ENCODE measurements around the gene BRINP3. TPM values are rescaled to one million over a fixed set of nuclear protein-coding genes. Genes with fewer than 3 reads are reported as not detected.

BRINP3 gene
- total RNA-seq, 1 donor from 2014 or later, result not detected

DNA sequence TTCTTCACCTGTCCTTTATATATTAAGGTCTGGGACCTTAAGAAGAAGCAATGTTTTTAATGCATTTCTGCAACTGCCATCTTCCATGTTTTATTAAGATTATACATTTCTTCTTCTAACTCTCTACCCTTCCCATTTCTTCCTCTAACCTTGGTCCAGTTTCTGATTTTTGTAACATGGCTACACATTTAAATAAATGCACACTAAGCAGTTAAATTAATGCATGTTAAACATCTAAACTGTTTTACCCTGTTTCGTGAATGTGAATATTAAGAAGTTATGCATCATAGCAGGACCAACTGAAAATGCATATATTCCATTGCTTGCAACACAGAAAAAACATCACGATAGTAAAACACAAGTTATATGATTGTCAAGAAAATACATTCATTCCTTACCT, 3.7 kb downstream of the BRINP3 start:
- no peak for FAIRE-seq
- peaks cover 50% of the 10 kb centered on the region for H3K27me3 Mint-ChIP-seq (ENCODE audit: low read depth, unreplicated experiment)
- H3K27ac Mint-ChIP-seq (ENCODE audit: unreplicated experiment), result no peak overlapping the region
- peaks cover 6% of the 10 kb centered on the region for H3K4me1 Mint-ChIP-seq (ENCODE audit: low read depth, unreplicated experiment)
- no peak for TF ChIP-seq EZH2 (IDR thresholded peaks at IDR 0.05; ENCODE audit: insufficient read depth, low read length)
- TF ChIP-seq, protein P1, sequence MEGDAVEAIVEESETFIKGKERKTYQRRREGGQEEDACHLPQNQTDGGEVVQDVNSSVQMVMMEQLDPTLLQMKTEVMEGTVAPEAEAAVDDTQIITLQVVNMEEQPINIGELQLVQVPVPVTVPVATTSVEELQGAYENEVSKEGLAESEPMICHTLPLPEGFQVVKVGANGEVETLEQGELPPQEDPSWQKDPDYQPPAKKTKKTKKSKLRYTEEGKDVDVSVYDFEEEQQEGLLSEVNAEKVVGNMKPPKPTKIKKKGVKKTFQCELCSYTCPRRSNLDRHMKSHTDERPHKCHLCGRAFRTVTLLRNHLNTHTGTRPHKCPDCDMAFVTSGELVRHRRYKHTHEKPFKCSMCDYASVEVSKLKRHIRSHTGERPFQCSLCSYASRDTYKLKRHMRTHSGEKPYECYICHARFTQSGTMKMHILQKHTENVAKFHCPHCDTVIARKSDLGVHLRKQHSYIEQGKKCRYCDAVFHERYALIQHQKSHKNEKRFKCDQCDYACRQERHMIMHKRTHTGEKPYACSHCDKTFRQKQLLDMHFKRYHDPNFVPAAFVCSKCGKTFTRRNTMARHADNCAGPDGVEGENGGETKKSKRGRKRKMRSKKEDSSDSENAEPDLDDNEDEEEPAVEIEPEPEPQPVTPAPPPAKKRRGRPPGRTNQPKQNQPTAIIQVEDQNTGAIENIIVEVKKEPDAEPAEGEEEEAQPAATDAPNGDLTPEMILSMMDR (IDR thresholded peaks at IDR 0.05; ENCODE audit: insufficient read depth, low read depth, low read length), result no peak
- Histone ChIP-seq H3K9ac (ENCODE audit: low read length) (no peak overlapping the region), H4K20me1 (ENCODE audit: insufficient read depth, low read length) (no peaks in the 10 kb centered on the region), H3K36me3 (ENCODE audit: insufficient read depth, low read length) (no peaks in the 10 kb centered on the region), H3K79me2 (ENCODE audit: insufficient read depth, low read length) (no peaks in the 10 kb centered on the region), H3K4me1 (ENCODE audit: insufficient read depth, low read length) (peaks cover 17% of the 10 kb centered on the region), H3K4me2 (ENCODE audit: low read length) (peak overlapping the region; percentile 96), H2AFZ (ENCODE audit: low read depth, low read length) (peak overlapping the region; percentile 86), H3K9me3 (ENCODE audit: insufficient read depth, low read depth, low read length) (no peaks in the 10 kb centered on the region), H3K27me3 (ENCODE audit: insufficient read depth, low read length) (peaks cover 15% of the 10 kb centered on the region), H3K27ac (ENCODE audit: low read depth, low read length) (no peak overlapping the region), H3K4me3 (ENCODE audit: insufficient read depth, low read depth, low read length) (no peak overlapping the region)
- no peak overlapping the region for H3K4me3 Mint-ChIP-seq (ENCODE audit: unreplicated experiment)
- no peak for DNase-seq (ENCODE audit: low read depth)
- H3K36me3 Mint-ChIP-seq (ENCODE audit: low read depth, unreplicated experiment), result no peaks in the 10 kb centered on the region
- H3K9me3 Mint-ChIP-seq (ENCODE audit: unreplicated experiment), result no peaks in the 10 kb centered on the region

DNA sequence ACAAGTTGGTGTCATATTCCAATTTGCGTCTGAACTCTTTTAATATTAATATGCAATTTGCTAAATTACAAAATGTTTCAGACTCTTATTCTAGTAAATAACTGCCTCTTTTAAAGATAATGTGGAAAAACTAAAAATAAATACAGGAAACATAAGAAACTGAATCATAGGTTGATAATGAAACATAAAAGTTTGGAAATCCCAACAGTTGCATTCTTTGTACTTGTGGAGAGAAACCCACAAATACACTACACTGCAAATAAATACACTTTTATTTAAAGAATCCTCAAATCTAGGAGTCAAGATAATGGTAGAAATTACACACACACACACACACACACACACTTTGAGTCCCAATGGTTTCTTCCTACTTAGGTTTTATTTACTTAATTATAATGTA, 5.2 kb downstream of the BRINP3 start:
- H3K9ac ChIP-seq (ENCODE audit: low read length), result no peak overlapping the region
- no peaks in the 10 kb centered on the region for H3K4me1 Mint-ChIP-seq (ENCODE audit: low read depth, unreplicated experiment)
- H3K36me3 ChIP-seq (ENCODE audit: insufficient read depth, low read length), result no peaks in the 10 kb centered on the region
- H3K4me2 ChIP-seq (ENCODE audit: low read length), result no peak overlapping the region
- H2AFZ ChIP-seq (ENCODE audit: low read depth, low read length), result no peak overlapping the region
- H4K20me1 ChIP-seq (ENCODE audit: insufficient read depth, low read length), result no peaks in the 10 kb centered on the region
- H3K4me1 ChIP-seq (ENCODE audit: insufficient read depth, low read length), result peaks cover 12% of the 10 kb centered on the region
- no peak overlapping the region for H3K4me3 Mint-ChIP-seq (ENCODE audit: unreplicated experiment)
- no peak overlapping the region for H3K27ac Mint-ChIP-seq (ENCODE audit: unreplicated experiment)
- peaks cover 10% of the 10 kb centered on the region for H3K27me3 ChIP-seq (ENCODE audit: insufficient read depth, low read length)
- no peak for TF ChIP-seq EZH2 (IDR thresholded peaks at IDR 0.05; ENCODE audit: insufficient read depth, low read length)
- TF ChIP-seq, protein P1 (IDR thresholded peaks at IDR 0.05; ENCODE audit: insufficient read depth, low read depth, low read length), result no peak
- no peak overlapping the region for H3K4me3 ChIP-seq (ENCODE audit: insufficient read depth, low read depth, low read length)
- no peaks in the 10 kb centered on the region for H3K36me3 Mint-ChIP-seq (ENCODE audit: low read depth, unreplicated experiment)
- H3K9me3 ChIP-seq (ENCODE audit: insufficient read depth, low read depth, low read length), result no peaks in the 10 kb centered on the region
- peaks cover 37% of the 10 kb centered on the region for H3K27me3 Mint-ChIP-seq (ENCODE audit: low read depth, unreplicated experiment)
- no peaks in the 10 kb centered on the region for H3K79me2 ChIP-seq (ENCODE audit: insufficient read depth, low read length)
- DNase-seq (ENCODE audit: low read depth), result no peak
- H3K9me3 Mint-ChIP-seq (ENCODE audit: unreplicated experiment), result no peaks in the 10 kb centered on the region
- no peak for FAIRE-seq
- no peak overlapping the region for H3K27ac ChIP-seq (ENCODE audit: low read depth, low read length)

DNA sequence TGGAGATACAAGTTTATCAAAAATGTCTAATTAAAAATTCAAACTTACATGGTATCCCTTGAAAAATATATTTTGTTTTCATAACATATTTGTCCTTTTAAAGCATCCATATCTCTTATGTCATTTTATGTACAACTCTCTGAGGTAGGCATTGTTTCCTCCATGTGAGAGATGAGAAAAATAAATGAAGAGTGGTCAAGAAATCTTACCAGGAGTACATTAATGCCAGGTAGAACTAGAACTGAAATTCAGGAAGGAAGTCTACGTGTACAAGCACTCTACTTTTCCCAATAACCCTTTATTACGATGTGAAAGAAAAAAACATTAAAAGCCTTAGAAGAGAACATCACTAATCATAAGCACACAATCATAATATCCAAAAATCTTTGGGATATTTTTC, 5.6 kb downstream of the BRINP3 start:
- H3K9me3 Mint-ChIP-seq (ENCODE audit: unreplicated experiment), result no peaks in the 10 kb centered on the region
- no peaks in the 10 kb centered on the region for H4K20me1 ChIP-seq (ENCODE audit: insufficient read depth, low read length)
- FAIRE-seq (no peak), DNase-seq (ENCODE audit: low read depth) (no peak)
- peaks cover 11% of the 10 kb centered on the region for H3K4me1 ChIP-seq (ENCODE audit: insufficient read depth, low read length)
- H3K4me3 Mint-ChIP-seq (ENCODE audit: unreplicated experiment), result no peak overlapping the region
- TF ChIP-seq, protein P1 (IDR thresholded peaks at IDR 0.05; ENCODE audit: insufficient read depth, low read depth, low read length), result no peak
- no peak for TF ChIP-seq EZH2 (IDR thresholded peaks at IDR 0.05; ENCODE audit: insufficient read depth, low read length)
- H3K27ac ChIP-seq (ENCODE audit: low read depth, low read length), result no peak overlapping the region
- no peaks in the 10 kb centered on the region for H3K36me3 Mint-ChIP-seq (ENCODE audit: low read depth, unreplicated experiment)
- H3K4me2 ChIP-seq (ENCODE audit: low read length), result no peak overlapping the region
- H3K27ac Mint-ChIP-seq (ENCODE audit: unreplicated experiment), result no peak overlapping the region
- no peak overlapping the region for H3K9ac ChIP-seq (ENCODE audit: low read length)
- H3K27me3 Mint-ChIP-seq (ENCODE audit: low read depth, unreplicated experiment), result peaks cover 32% of the 10 kb centered on the region
- no peak overlapping the region for H2AFZ ChIP-seq (ENCODE audit: low read depth, low read length)
- no peaks in the 10 kb centered on the region for H3K36me3 ChIP-seq (ENCODE audit: insufficient read depth, low read length)
- no peaks in the 10 kb centered on the region for H3K9me3 ChIP-seq (ENCODE audit: insufficient read depth, low read depth, low read length)
- H3K4me3 ChIP-seq (ENCODE audit: insufficient read depth, low read depth, low read length), result no peak overlapping the region
- H3K4me1 Mint-ChIP-seq (ENCODE audit: low read depth, unreplicated experiment), result no peaks in the 10 kb centered on the region
- H3K79me2 ChIP-seq (ENCODE audit: insufficient read depth, low read length), result no peaks in the 10 kb centered on the region
- peaks cover 6% of the 10 kb centered on the region for H3K27me3 ChIP-seq (ENCODE audit: insufficient read depth, low read length)

All from astrocyte (in vitro differentiated cells and primary cell).